Measurements from ENCODE around the gene CD79B. TPM values are rescaled to one million over a fixed set of nuclear protein-coding genes. Genes with fewer than 3 reads are reported as not detected.
A peak's percentile ranks its signal among the peaks of the same experiment; 100 is the strongest.

The CD79B gene
- total and polyA plus RNA-seq, 10 of the 15 experiments (the other 5 are each of a cell fraction or from before 2014, with no cell fraction given): 17.5 to 148 (median 79.1) TPM

GRCh38 chr17:63932721-63933120 lies 590 bp upstream of the CD79B start:
- H3K9ac ChIP-seq (ENCODE audit: control insufficient read depth, insufficient read depth, low read length): peak overlapping the region; percentile 86
- in situ Hi-C loops (cut with MboI) (no loop called here), intact Hi-C loops (cut with micrococcal nuclease; ENCODE audit: unreplicated experiment) (no loop called here)
- H4K20me1 ChIP-seq (ENCODE audit: control insufficient read depth, insufficient read depth): no peaks in the 10 kb centered on the region
- DNase-seq (ENCODE audit: low read depth, low spot score) (no peak), FAIRE-seq (no peak), ATAC-seq (peak; percentile 31)
- ChIA-PET CTCF (interaction anchor here (0.7 to 8.7 kb wide), 17 partner anchors 9 to 480 kb away, joined by 3 to 153 read pairs (median 4); partner anchors contain the start of genes GH1 and ICAM2), RAD21 (ENCODE audit: unreplicated experiment) (interaction anchor here (0.7 to 9.0 kb wide), 12 partner anchors 12 to 331 kb away, joined by 3 to 130 read pairs (median 7); partner anchors contain the start of genes GH1, ICAM2 and TEX2), SMC1A (ENCODE audit: uncharacterized antibody, unreplicated experiment) (interaction anchor here (0.7 to 9.0 kb wide), 12 partner anchors 12 to 201 kb away, joined by 3 to 111 read pairs (median 6); partner anchors contain the start of genes GH1 and ICAM2), POLR2A (interaction anchor here (0.6 to 5.9 kb wide), 10 partner anchors 10 to 201 kb away, joined by 3 to 68 read pairs (median 7); partner anchors contain the start of genes ERN1 and ICAM2)
- 64% methylated on average over 4 of the region's 4 CpGs for WGBS (ENCODE audit: insufficient coverage, insufficient replicate concordance, low lambda C conversion rate, missing lambda C conversion rate)
- H3K36me3 ChIP-seq (ENCODE audit: control insufficient read depth in 2 of 2, insufficient read depth in 2 of 2, low read length in 1 of 2): peaks cover 7 to 11% of the 10 kb centered on the region in 2 experiments; a peak in 2 of 4 replicates
- H3K4me3 ChIP-seq: peak overlapping the region; percentile 98
- H3K4me1 ChIP-seq (ENCODE audit: control insufficient read depth, insufficient read depth, low read length): peaks cover 41% of the 10 kb centered on the region
- no peaks in the 10 kb centered on the region for H3K9me3 ChIP-seq (replicated peaks; ENCODE audit: control insufficient read depth, insufficient read depth, low read length)
- H3K79me2 ChIP-seq (ENCODE audit: control insufficient read depth, insufficient read depth, low read length): peaks cover 32% of the 10 kb centered on the region
- peak overlapping the region; percentile 88 for H3K4me2 ChIP-seq (ENCODE audit: control insufficient read depth, insufficient read depth)
- H2AFZ ChIP-seq (ENCODE audit: control insufficient read depth, low read depth, low read length): peak overlapping the region; percentile 72
- H3K27ac ChIP-seq (ENCODE audit: control insufficient read depth, insufficient read depth): peak overlapping the region; percentile 89
- H3K27me3 ChIP-seq (replicated peaks in 1 of 2; ENCODE audit: control insufficient read depth in 2 of 2, insufficient read depth in 2 of 2, low read length in 1 of 2): no peaks in the 10 kb centered on the region
- BruUV-seq (replicated peaks): TSS peak; percentile 93
- TF ChIP-seq ATF2 (IDR thresholded peaks at IDR 0.05; ENCODE audit: low read length): no peak
- no peak for TF ChIP-seq GABPA (IDR thresholded peaks at IDR 0.05; ENCODE audit: low read depth)
- TF ChIP-seq ELK1 (IDR thresholded peaks at IDR 0.05; ENCODE audit: low read depth, low read length): no peak
- TF ChIP-seq BRCA1 (IDR thresholded peaks at IDR 0.05; ENCODE audit: low read depth, low read length): no peak
- no peak for TF ChIP-seq ESRRA (IDR thresholded peaks at IDR 0.05; ENCODE audit: low read length)
- peak; percentile 91 for TF ChIP-seq ZNF217 (IDR thresholded peaks at IDR 0.05)
- no peak for TF ChIP-seq SMC3 (IDR thresholded peaks at IDR 0.05; ENCODE audit: borderline replicate concordance, low read length)
- TF ChIP-seq SIX5 (IDR thresholded peaks at IDR 0.05; ENCODE audit: low read depth, low read length, severe bottlenecking): no peak
- no peak for TF ChIP-seq KAT2A (conservative IDR thresholded peaks at IDR 0.05; ENCODE audit: control insufficient read depth, low read depth, low read length)
- no peak for TF ChIP-seq FOXM1 (IDR thresholded peaks at IDR 0.05; ENCODE audit: low read depth, low read length)
- no peak for TF ChIP-seq POLR2AphosphoS2 (IDR thresholded peaks at IDR 0.05; ENCODE audit: low read depth, low read length)
- TF ChIP-seq ZSCAN29 (IDR thresholded peaks at IDR 0.05): no peak
- no peak for TF ChIP-seq IRF3 (IDR thresholded peaks at IDR 0.05)
- TF ChIP-seq RUNX3 (IDR thresholded peaks at IDR 0.05; ENCODE audit: low read length): no peak
- no peak for TF ChIP-seq MXI1 (IDR thresholded peaks at IDR 0.05; ENCODE audit: low read depth, low read length)
- no peak for TF ChIP-seq ZNF274 (IDR thresholded peaks at IDR 0.05; ENCODE audit: insufficient read depth, insufficient read length)
- no peak for TF ChIP-seq KLF5 (IDR thresholded peaks at IDR 0.05; ENCODE audit: partially characterized antibody)
- TF ChIP-seq CBX5 (IDR thresholded peaks at IDR 0.05; ENCODE audit: low read depth): no peak
- TF ChIP-seq BCL3 (IDR thresholded peaks at IDR 0.05; ENCODE audit: borderline replicate concordance, insufficient read depth, low read depth, low read length, poor library complexity, severe bottlenecking): no peak

All from GM12878 (cell line).